Calu3 (cell line): ENCODE results near the gene SORCS1. TPM values are rescaled to one million over a fixed set of nuclear protein-coding genes. Genes with fewer than 3 reads are reported as not detected.

Experiments used
- BruUV-seq: library from RNA; stranded (reverse); fragments of 400-500 nt; replicated peaks from 2 replicates; lab custom pipeline; 2021; lab: Mats Ljungman, UMichigan
- CTCF ChIA-PET: fragments of 300-600 bp; sonication (Branson Sonifier 250); formaldehyde crosslinking; loops from one replicate; lab custom pipeline; 2022; ENCODE audit warnings: antibody characterized with exemption; lab: Charles Lee
- DNase-seq: peaks from one replicate; pipeline ENCODE4 v3.0.0; 2022
- H3K27ac Mint-ChIP-seq: one replicate; pipeline ENCODE4 v1.8.0; 2022; ENCODE audit warnings: mixed read lengths; ENCODE audit not compliant: unreplicated experiment
- H3K27me3 Mint-ChIP-seq: one replicate; pipeline ENCODE4 v1.8.0; 2022; ENCODE audit warnings: mixed read lengths; ENCODE audit not compliant: unreplicated experiment
- H3K36me3 Mint-ChIP-seq: one replicate; pipeline ENCODE4 v1.8.0; 2022; ENCODE audit warnings: mild to moderate bottlenecking, moderate library complexity, mixed read lengths; ENCODE audit not compliant: insufficient read depth, unreplicated experiment
- H3K4me1 Mint-ChIP-seq: one replicate; pipeline ENCODE4 v1.8.0; 2022; ENCODE audit warnings: mild to moderate bottlenecking, low read depth, mixed read lengths; ENCODE audit not compliant: unreplicated experiment
- H3K4me3 Mint-ChIP-seq: one replicate; pipeline ENCODE4 v1.8.0; 2022; ENCODE audit warnings: mild to moderate bottlenecking, low read depth, moderate library complexity, mixed read lengths; ENCODE audit not compliant: unreplicated experiment
- H3K9me3 Mint-ChIP-seq: one replicate; pipeline ENCODE4 v1.8.0; 2022; ENCODE audit warnings: low read depth, mixed read lengths; ENCODE audit not compliant: unreplicated experiment
- CTCF ChIP-seq: fragments of 200-600 bp; IDR thresholded peaks from one replicate; pipeline ENCODE4 v1.8.0; 2022; ENCODE audit warnings: antibody characterized with exemption; ENCODE audit not compliant: unreplicated experiment
- intact Hi-C: fragments of 100-400 bp; cut with micrococcal nuclease; formaldehyde crosslinking; loops from one replicate; pipeline ENCODE4 v1.10.0; 2022; ENCODE audit not compliant: unreplicated experiment
- total RNA-seq: library from RNA; stranded (reverse); gene quantifications from 2 replicates; pipeline ENCODE4 v1.2.3, GENCODE V29; 2022

SORCS1 gene
- total RNA-seq, 1 experiment from 2014 or later: not detected

- H3K36me3 Mint-ChIP-seq: no peaks in the 10 kb centered on the region
- no peak for DNase-seq
- no peaks in the 10 kb centered on the region for H3K27me3 Mint-ChIP-seq
- CTCF ChIA-PET: interaction anchor here (0.7 kb wide), 1 partner anchor 168 kb away, joined by 4 read pairs; no protein-coding TSS in a partner anchor
- intact Hi-C loops: no loop called here
- peaks cover 5% of the 10 kb centered on the region for H3K9me3 Mint-ChIP-seq
- BruUV-seq: no TSS peak
- H3K27ac Mint-ChIP-seq: no peak overlapping the region
- no peaks in the 10 kb centered on the region for H3K4me1 Mint-ChIP-seq
- H3K4me3 Mint-ChIP-seq: no peak overlapping the region
- no peak for TF ChIP-seq CTCF
Observed at GRCh38 chr10:106793617-106794016, 370.9 kb downstream of the SORCS1 start.

DNA sequence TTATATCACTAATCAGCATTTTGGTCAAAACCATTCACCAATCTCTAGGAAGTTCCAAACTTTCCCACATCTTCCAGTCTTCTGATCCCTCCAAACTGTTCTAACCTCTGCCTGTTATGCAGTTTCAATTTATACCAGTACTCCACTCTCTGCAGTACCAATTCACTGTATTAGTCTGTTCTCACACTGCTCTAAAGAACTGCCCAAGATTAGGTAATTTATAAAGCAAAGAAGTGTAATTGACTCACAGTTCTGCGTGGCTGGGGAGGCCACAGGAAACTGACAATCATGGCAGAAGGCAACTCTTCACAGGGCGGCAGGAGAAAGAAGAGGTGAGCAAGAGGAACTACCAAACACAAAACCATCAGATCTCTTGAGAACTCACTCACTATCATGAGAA, 374.9 kb downstream of the SORCS1 start:
- Mint-ChIP-seq H3K36me3 (no peaks in the 10 kb centered on the region), H3K4me1 (no peaks in the 10 kb centered on the region), H3K4me3 (no peak overlapping the region), H3K9me3 (peaks cover 5% of the 10 kb centered on the region), H3K27ac (no peak overlapping the region), H3K27me3 (no peaks in the 10 kb centered on the region)
- BruUV-seq: no TSS peak
- no peak for TF ChIP-seq CTCF
- CTCF ChIA-PET: no interaction called here
- intact Hi-C loops: no loop called here
- DNase-seq: no peak

GRCh38 chr10:106788982-106789381, 375.5 kb downstream of the SORCS1 start:
- TF ChIP-seq CTCF: no peak
- intact Hi-C loops: no loop called here
- H3K9me3 Mint-ChIP-seq: peaks cover 5% of the 10 kb centered on the region
- no peaks in the 10 kb centered on the region for H3K36me3 Mint-ChIP-seq
- H3K4me1 Mint-ChIP-seq: no peaks in the 10 kb centered on the region
- H3K27ac Mint-ChIP-seq: no peak overlapping the region
- no peaks in the 10 kb centered on the region for H3K27me3 Mint-ChIP-seq
- DNase-seq: no peak
- H3K4me3 Mint-ChIP-seq: no peak overlapping the region
- BruUV-seq: no TSS peak
- CTCF ChIA-PET: no interaction called here

DNA sequence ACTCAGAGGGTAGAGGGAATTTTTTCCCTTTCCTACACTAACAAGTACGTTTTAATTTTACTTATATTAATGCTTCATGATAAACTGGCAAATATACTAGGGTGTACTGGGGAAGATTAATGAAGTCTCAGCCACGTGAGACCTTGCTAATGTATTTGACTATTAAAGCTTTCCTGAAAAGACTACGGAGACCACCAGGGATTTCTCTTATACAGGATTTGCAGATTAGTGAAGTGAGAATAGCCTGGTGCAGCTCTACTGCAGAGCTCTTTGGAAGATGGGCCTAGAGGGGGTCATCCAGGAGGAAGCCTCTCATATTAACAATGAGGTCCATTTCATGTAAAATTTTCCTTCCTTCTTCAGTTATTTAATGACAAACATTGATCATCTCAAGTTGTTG, 379.0 kb downstream of the SORCS1 start:
- BruUV-seq: no TSS peak
- CTCF ChIA-PET: no interaction called here
- Mint-ChIP-seq H3K4me3 (no peak overlapping the region), H3K27me3 (no peaks in the 10 kb centered on the region), H3K9me3 (peaks cover 5% of the 10 kb centered on the region), H3K36me3 (no peaks in the 10 kb centered on the region), H3K27ac (no peak overlapping the region), H3K4me1 (no peaks in the 10 kb centered on the region)
- intact Hi-C loops: no loop called here
- DNase-seq: no peak
- no peak for TF ChIP-seq CTCF
